Activated CD8-positive, alpha-beta memory T cell treated with anti-CD3 and anti-CD28 coated beads, Interleukin-2, amount 50 U/mL, for 1 hour (primary cell): Measurements from ENCODE around the gene PTPRN2.

Source experiments
- DNase-seq: peaks from one replicate; pipeline ENCODE4 v3.0.0-alpha.2; 2020; ENCODE audit errors: extremely low read depth

Gene PTPRN2

GRCh38 chr7:157542068-157543021 is 1045.3 kb downstream of the PTPRN2 start:
- DNase-seq: no peak

DNA sequence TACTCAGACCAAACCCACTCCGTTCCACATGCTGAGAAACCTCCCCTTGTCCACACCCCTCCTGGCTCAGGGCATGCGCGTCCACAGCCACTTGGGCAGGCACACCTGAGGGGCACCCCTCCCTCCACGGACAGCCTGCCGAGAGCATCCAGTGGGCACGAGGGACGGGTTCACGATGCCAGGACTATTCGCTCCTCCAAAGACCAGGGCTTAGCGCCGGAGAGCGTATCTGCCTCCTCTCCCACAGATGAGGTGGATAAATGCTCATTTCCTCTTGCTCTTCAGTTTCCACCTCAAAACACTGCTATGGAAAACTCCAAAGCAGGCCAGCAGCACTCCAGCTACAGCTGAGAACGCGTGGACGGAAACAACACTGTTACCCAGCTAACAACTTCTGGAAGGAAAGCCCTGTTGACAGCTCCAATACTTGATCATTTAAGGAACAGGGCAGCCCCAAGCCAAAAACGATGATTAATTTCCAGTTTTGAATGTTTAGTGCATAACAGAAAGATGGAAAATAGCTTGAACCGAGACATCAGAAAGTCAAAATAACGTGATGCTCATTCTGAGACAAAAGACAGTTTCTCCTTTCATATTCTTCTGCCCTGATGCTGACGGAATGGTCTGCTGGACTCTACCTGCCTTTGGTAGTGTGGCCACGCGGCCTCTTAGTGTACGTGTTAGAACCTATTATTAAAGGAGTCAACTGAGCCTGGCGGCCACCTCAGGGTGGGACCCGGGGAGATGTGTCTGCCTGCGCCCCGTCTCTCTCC is 1046.1 kb downstream of the PTPRN2 start:
- DNase-seq: no peak

- no peak for DNase-seq
Observed at GRCh38 chr7:157540606-157541294, 1046.9 kb downstream of the PTPRN2 start.

- no peak for DNase-seq
Observed at GRCh38 chr7:157540020-157540419, 1047.6 kb downstream of the PTPRN2 start.

DNA sequence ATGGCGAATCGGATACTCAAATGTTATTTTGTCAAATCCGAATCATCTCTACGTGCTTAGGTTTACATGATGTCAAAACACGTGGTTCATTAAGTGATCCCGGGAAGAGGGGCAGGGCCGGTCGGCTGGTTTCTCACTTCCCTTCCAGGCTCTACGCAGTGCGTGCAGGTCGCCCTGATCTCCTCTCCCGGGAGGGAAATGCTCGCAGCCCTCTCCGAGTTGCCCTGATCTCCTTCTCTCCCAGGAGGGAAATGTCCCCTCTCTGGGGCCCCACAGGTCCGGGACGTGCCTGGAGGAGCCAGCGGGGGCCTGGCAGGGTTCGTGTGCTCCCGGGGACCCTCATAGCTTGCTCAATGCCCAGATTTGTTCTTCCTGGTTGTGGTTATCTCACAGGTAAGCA is 1048.1 kb downstream of the PTPRN2 start:
- DNase-seq: no peak

DNA sequence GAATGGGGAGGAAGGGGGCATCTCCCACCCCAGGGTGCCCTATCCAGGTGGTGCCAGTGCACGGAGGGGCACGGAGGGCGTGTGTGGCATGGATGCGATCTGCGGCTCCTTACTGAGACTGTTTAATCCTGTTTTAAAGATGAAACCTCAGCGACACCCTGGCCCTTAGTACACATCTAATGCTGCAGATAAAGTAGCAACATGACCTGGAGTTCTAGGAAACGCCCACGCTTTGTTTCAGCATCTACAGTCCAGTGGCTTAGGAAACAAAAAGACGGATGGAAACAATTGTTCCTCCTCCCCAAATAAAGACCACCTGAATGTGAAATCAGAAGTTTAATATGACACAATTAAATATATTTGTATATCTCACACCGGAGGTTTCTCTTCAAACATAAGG is 1048.9 kb downstream of the PTPRN2 start:
- DNase-seq: no peak

DNA sequence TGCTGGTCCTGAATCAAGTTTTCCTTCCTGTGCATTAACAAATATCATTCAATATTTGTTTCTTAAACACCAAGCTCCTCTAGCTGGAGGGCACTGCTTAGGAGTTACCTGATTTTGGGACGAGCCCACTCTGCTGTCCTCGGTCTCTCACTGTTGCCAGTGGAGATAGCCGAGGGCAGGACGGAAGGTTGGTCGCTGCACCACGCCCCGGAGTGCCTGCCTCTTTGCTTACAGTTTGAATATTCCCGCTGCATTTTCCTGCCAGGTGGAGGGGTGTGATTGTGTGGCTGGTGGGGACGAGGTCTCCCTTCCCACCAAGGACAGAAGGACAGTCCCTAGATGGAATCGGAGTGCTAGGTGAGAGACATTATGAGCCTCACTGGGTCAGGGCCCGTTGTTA is 1049.3 kb downstream of the PTPRN2 start:
- no peak for DNase-seq

GRCh38 chr7:157537056-157537455 is 1050.6 kb downstream of the PTPRN2 start:
- DNase-seq: no peak

- no peak for DNase-seq
Observed at GRCh38 chr7:157532068-157532467, 1055.6 kb downstream of the PTPRN2 start.

DNA sequence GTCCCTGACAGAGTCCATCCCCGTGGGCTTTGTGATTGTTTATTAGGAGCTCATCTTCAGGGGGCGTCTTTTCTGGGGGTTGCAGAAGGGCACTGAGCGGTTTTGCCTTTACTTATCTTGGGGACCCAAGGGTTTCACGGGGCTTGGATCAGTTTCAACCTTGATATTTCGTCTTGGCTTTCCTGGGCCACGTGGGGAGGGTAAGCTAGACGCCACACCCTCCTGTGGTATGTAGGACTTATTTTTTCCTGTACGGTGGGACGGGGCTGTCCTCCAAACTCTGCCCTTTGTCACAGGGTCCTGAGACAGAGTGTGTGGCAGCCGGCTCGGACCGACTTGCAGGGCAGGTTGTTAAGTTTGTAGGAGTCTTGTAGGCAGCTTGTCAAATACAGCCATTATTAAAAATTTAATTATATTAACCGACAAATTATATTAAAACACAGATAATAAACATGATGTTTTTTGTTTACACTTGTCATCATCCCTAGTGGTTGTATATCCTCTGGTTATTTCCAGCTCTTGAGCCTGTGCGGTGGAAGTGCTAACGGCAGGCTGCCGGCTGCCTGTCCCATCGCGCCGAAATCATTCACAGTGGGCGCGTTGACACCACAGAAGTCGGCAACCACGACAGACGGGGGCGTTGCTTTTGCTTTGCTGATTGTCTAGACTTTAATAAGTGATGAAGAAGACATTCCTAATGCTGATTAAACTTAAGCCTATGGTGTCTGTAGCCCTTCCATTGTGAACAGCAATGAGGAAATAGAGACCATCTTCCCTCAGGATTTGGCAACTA is 1057.7 kb downstream of the PTPRN2 start:
- DNase-seq: no peak

GRCh38 chr7:157528785-157529341 is 1058.8 kb downstream of the PTPRN2 start:
- DNase-seq: no peak

DNA sequence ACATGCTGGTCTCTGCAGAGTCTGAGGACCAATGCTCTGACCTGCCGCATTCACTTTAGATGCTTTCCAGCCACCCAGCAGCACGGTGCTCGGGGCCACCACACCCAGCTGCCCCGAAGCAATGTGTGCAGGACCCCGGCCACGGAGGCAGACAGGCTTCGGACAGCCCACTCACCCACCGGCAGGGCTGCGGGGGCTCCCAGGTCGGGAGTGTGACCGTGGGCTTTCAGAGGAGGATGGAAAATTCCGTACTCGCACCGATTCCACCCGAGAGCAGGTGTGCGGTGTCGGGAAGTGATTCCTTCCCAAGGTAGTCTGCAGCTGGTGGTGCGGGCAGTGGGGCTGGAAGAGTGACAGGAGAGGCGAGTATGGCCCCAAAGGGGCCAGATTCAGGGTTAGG is 1059.9 kb downstream of the PTPRN2 start:
- no peak for DNase-seq

DNA sequence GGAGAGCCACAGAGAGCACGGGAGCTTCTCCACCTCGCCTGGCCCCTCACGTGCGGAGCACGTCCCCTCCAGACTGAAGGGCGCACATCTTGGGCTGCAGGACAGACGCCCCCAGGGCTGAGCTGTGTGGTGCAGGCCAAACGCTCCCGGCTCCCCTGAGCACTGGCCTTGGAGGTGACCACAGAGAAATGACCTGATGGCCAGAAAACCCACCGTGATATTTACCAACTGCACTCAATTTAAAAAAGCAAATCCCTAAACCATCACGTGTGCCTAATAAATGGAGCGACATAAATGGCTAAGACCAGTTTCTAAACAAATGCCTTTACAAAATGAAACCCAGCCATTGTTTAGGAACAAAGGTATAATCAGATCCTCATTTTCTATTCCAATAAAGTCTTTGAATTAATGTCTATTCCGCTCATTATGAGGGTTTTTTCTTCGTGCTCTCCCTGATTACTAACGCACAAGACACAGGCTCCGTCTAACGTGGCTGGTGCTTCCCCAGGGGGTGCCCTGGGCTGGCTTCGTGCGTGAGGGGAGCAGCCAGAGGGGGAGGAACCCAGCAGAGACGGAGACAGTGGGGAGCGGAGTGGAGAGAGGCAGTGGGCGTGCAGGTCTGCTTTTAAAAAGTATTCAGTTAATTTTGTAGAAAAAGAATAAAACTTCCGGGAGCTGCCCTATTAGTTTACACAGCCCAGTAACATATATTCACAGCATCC is 1060.5 kb downstream of the PTPRN2 start:
- DNase-seq: no peak

GRCh38 chr7:157526005-157526912 is 1061.4 kb downstream of the PTPRN2 start:
- DNase-seq: no peak

- DNase-seq: no peak
Observed at GRCh38 chr7:157525491-157525915, 1062.1 kb downstream of the PTPRN2 start.

- no peak for DNase-seq
Observed at GRCh38 chr7:157524731-157525130, 1062.9 kb downstream of the PTPRN2 start.

DNA sequence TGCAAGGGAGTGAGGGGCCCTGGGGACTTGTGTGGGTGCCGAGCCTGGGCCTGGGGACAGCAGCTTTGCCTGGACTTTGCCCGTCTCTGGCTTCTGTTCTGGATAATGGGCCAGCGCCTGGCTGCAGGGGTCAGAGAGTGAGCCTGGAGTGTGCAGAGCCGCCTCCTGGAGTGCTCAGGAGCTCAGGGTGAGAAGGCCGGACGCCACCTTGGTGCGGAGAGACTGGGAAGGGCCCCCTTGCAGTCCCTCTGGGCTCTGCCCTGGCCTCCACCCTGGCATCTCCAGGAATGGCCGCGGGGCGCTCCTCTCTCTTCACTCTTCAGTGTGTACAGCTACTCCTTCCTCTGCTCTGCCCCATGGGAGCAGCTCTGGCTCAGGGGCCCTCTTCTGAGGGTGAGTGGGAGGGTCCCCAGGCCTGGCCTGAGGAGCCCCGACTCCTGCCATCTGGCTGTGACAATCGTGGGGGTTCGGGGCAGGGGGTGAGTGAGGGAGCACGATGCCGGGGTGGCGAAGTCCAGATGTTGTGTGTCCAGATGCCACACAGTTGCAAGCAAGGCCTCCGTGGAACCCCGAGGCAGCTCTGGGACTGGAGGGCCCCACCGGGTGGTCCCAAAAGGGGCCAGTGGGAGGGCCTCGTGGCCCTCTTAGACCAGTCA is 1063.7 kb downstream of the PTPRN2 start:
- DNase-seq: no peak

DNA sequence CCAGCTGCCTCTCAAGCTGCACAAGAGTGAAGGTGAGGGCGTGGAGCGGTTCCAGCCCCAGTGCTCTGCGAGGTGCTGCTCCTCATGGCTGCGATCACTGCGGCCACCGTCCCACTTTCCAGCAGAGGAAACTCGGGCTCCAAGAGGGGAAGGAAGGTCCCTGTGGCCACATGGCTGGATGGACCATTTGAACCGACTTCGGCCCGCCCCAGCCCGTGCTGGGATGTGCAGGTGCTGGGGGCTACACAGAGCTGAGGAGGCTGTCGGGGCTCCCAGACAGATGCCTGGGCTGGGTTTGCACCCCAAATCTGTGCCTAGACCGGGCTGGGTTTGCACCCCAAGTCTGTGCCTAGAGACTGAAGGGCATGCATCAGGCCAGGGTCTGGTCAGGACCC is 1064.3 kb downstream of the PTPRN2 start:
- DNase-seq: no peak

DNA sequence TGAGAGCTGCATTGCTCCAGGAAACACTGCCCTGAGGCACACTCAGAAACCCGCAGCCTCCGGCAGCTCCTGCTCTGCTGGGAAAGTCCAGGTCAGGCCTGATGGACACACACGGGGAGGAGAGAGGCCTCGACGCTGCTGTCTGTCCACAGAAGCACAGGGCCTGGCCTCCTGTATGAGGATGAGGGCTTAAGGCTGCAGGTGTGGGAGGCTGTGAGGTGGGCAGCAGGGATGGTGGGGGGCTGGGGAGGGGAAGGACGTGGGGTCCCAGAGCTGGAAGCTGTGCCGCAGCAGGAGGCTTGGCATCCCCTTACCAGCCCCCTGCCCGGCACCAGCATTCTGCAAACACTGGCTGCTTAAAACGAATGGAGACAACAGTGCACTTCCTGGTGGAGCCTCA is 1064.7 kb downstream of the PTPRN2 start:
- DNase-seq: no peak
